Breast epithelium (tissue), 4 donors: ENCODE measurements around the gene TMEM236. TPM values are rescaled to one million over a fixed set of nuclear protein-coding genes. Genes with fewer than 3 reads are reported as not detected.

Experiments used
- DNase-seq, 2 donors: peaks; one replicate each; pipeline ENCODE4 v3.0.0-alpha.2; 2019; ENCODE audit warnings: low spot score in 2 of 2
- H3K27ac ChIP-seq, 2 donors: fragments of 200-600 bp; sonication (generic) in 1 of 2; one replicate each; pipeline ENCODE4 v1.5.1; 2016 to 2019; ENCODE audit warnings: mild to moderate bottlenecking in 1 of 2
- H3K27me3 ChIP-seq, 2 donors: fragments of 200-600 bp; sonication (generic) in 1 of 2; one replicate each; pipeline versions ENCODE4 v1.5.1 to v1.6.0; 2017 to 2019; ENCODE audit warnings: control low read depth in 1 of 2, mild to moderate bottlenecking in 1 of 2
- H3K36me3 ChIP-seq: fragments of 200-600 bp; one replicate; pipeline ENCODE4 v1.5.1; 2019
- H3K4me1 ChIP-seq, 2 donors: fragments of 200-600 bp; sonication (generic); one replicate each; pipeline ENCODE4 v1.5.1; 2016 to 2019; ENCODE audit warnings: control low read depth in 1 of 2
- H3K4me3 ChIP-seq, 3 donors: fragments of 200-600 bp; sonication (generic); 1 replicate in 2 of 3; 2 replicates in 1 of 3; pipeline ENCODE4 v1.5.1; 2016 to 2019; ENCODE audit warnings: mild to moderate bottlenecking in 3 of 3, moderate library complexity in 2 of 3
- H3K9me3 ChIP-seq, 2 donors: fragments of 200-600 bp; sonication (generic) in 1 of 2; one replicate each; pipeline ENCODE4 v1.5.1; 2016 to 2019; ENCODE audit warnings: control low read depth in 1 of 2
- POLR2A ChIP-seq: fragments of 450-650 bp; IDR thresholded peaks from one replicate; pipeline ENCODE4 v1.6.1; 2016; ENCODE audit warnings: antibody characterized with exemption, mild to moderate bottlenecking, moderate library complexity
- POLR2AphosphoS5 ChIP-seq, 3 donors: sonication (generic); formaldehyde crosslinking; IDR thresholded peaks; one replicate each; pipeline ENCODE4 v1.6.1; 2017; ENCODE audit warnings: antibody characterized with exemption in 3 of 3
- intact Hi-C: fragments of 100-400 bp; cut with DNase I; formaldehyde crosslinking; loops from one replicate; pipeline ENCODE4 v1.15.1; 2023; ENCODE audit warnings: low total_unique reads
- total RNA-seq, 3 donors: library from RNA; depleted of rRNA; stranded (reverse); fragments of >200 nt; gene quantifications; one replicate each; pipeline ENCODE4 v1.1.0, GENCODE V29; 2016
- TF ChIP-seq, protein P1 (sequence below), 3 donors: fragments of 450-650 bp; IDR thresholded peaks; one replicate each; pipeline ENCODE4 v1.5.1; 2016 to 2017; ENCODE audit warnings: antibody characterized with exemption in 3 of 3, mild to moderate bottlenecking in 3 of 3, moderate library complexity in 3 of 3

Gene TMEM236
- total RNA-seq, 3 donors from 2014 or later = 0.59 to 2.9 (median 0.66) TPM

GRCh38 chr10:17765602-17766001, 13.6 kb downstream of the TMEM236 start:
- Histone ChIP-seq H3K9me3 (no peaks in the 10 kb centered on the region), H3K36me3 (no peaks in the 10 kb centered on the region), H3K27me3 (no peaks in the 10 kb centered on the region), H3K4me1 (no peaks in the 10 kb centered on the region), H3K27ac (no peak overlapping the region), H3K4me3 (no peak overlapping the region)
- intact Hi-C loops = no loop called here
- TF ChIP-seq POLR2AphosphoS5 (IDR thresholded peaks at IDR 0.05) = no peak
- no peak for TF ChIP-seq POLR2A
- TF ChIP-seq, protein P1, sequence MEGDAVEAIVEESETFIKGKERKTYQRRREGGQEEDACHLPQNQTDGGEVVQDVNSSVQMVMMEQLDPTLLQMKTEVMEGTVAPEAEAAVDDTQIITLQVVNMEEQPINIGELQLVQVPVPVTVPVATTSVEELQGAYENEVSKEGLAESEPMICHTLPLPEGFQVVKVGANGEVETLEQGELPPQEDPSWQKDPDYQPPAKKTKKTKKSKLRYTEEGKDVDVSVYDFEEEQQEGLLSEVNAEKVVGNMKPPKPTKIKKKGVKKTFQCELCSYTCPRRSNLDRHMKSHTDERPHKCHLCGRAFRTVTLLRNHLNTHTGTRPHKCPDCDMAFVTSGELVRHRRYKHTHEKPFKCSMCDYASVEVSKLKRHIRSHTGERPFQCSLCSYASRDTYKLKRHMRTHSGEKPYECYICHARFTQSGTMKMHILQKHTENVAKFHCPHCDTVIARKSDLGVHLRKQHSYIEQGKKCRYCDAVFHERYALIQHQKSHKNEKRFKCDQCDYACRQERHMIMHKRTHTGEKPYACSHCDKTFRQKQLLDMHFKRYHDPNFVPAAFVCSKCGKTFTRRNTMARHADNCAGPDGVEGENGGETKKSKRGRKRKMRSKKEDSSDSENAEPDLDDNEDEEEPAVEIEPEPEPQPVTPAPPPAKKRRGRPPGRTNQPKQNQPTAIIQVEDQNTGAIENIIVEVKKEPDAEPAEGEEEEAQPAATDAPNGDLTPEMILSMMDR (IDR thresholded peaks at IDR 0.05) = no peak
- no peak for DNase-seq

- TF ChIP-seq, protein P1 (IDR thresholded peaks at IDR 0.05) = no peak
- TF ChIP-seq POLR2AphosphoS5 (IDR thresholded peaks at IDR 0.05) (no peak), POLR2A (no peak)
- H3K4me3 ChIP-seq = no peak overlapping the region
- H3K27ac ChIP-seq = no peak overlapping the region
- DNase-seq = no peak
- H3K9me3 ChIP-seq = no peaks in the 10 kb centered on the region
- H3K36me3 ChIP-seq = no peaks in the 10 kb centered on the region
- intact Hi-C loops = no loop called here
- no peaks in the 10 kb centered on the region for H3K27me3 ChIP-seq
- H3K4me1 ChIP-seq = no peaks in the 10 kb centered on the region
Measured at GRCh38 chr10:17766731-17767130, 14.7 kb downstream of the TMEM236 start.

DNA sequence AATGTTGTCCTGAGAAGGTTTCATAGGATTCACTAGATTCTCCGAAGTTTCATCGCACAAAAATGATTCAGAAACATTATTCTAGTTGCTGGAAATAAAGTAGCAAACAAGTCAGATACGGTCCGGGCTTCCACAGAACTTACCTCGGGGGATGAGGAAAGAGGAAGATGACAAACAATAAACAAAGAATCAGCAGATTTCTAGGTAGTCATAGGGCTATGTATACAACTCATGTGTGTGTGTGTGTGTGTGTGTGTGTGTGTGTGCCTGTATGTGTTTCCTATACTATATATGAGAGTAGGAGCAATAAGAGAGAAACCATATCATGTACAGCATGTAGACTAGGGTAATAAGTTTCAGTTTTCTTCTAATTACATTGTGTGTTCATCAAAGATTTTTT, 16.5 kb downstream of the TMEM236 start:
- Histone ChIP-seq H3K36me3 (no peaks in the 10 kb centered on the region), H3K4me3 (no peak overlapping the region), H3K4me1 (no peaks in the 10 kb centered on the region), H3K27me3 (no peaks in the 10 kb centered on the region), H3K27ac (no peak overlapping the region), H3K9me3 (no peaks in the 10 kb centered on the region)
- DNase-seq = no peak
- TF ChIP-seq POLR2A (no peak), POLR2AphosphoS5 (IDR thresholded peaks at IDR 0.05) (no peak)
- TF ChIP-seq, protein P1 (IDR thresholded peaks at IDR 0.05) = no peak
- intact Hi-C loops = no loop called here

DNA sequence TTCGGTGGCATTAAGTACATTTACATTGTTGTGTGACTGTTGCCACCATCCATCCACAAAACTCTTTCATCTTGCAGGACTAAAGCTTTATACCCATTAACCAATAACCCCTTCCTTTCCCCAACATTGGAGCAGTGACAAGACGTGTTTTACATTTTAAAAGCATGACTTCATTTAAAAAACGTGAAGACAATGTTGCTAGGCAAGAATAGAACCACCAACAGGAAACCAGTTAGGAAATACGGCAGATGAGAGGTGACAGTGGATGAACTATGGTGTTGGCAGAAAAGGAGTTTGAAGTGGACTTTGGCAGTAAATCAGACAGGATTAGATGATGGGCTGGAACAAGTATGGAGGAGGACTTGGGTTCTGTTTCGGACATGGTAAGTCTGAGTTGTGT, 17.0 kb downstream of the TMEM236 start:
- H3K27ac ChIP-seq = no peak overlapping the region

DNA sequence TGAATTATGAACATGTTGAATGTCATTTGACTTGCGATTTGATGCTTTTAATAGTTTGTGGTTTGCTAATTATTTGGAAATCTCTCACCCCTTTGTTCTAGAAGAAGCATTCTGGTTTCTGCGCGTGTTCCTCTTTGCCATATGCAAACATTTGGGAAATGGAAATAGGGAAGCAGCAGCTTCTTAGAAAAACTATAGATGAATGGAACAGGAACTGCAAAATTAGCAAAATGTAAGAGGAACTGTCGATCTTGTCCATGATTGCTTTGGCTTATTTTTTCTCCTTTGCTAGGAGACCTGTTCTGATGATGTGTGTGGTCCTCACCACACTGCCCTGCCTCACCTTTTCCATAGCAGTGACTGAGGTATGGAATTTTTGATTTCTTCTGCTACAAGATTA, 19.0 kb downstream of the TMEM236 start:
- H3K27ac ChIP-seq = no peak overlapping the region
- H3K9me3 ChIP-seq = no peaks in the 10 kb centered on the region
- no peaks in the 10 kb centered on the region for H3K4me1 ChIP-seq
- no peak for DNase-seq
- TF ChIP-seq POLR2AphosphoS5 (IDR thresholded peaks at IDR 0.05) (no peak), POLR2A (no peak)
- TF ChIP-seq, protein P1 (IDR thresholded peaks at IDR 0.05) = no peak
- H3K36me3 ChIP-seq = no peaks in the 10 kb centered on the region
- H3K4me3 ChIP-seq = no peak overlapping the region
- intact Hi-C loops = no loop called here
- no peaks in the 10 kb centered on the region for H3K27me3 ChIP-seq

More for the DNA sequence above, 17.0 kb downstream of the TMEM236 start:
- Histone ChIP-seq H3K9me3 (no peaks in the 10 kb centered on the region), H3K4me3 (no peak overlapping the region), H3K36me3 (no peaks in the 10 kb centered on the region), H3K27me3 (no peaks in the 10 kb centered on the region), H3K4me1 (no peaks in the 10 kb centered on the region)
- intact Hi-C loops = no loop called here
- DNase-seq = no peak
- TF ChIP-seq, protein P1 (IDR thresholded peaks at IDR 0.05) = no peak
- TF ChIP-seq POLR2AphosphoS5 (IDR thresholded peaks at IDR 0.05) = no peak
- no peak for TF ChIP-seq POLR2A
